ENCODE results near the gene TTC21B. TPM values are rescaled to one million over a fixed set of nuclear protein-coding genes. Genes with fewer than 3 reads are reported as not detected.

TTC21B gene
- total RNA-seq, 3 donors from 2014 or later, result 28.6 to 54.3 (median 49.8) TPM

DNA sequence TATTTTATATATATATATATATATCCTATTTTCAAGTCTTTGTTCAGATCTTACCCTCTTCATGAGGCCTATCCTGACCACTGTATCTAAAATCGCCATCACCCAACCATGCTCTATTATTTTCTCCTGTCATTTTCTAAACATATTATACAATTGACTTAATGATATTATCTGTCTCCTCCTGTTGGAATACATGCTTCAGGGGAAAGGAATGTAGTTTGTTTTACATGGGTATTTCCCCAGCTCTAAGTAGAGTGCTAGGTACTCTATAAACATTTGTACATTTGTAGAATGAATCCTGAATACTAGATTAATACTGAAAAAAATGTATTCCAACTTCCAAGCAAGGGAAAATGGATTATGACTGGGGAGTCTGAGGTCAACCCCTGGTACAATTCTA lies 26.2 kb downstream of the TTC21B start:
- Histone ChIP-seq H3K4me1 (no peaks in the 10 kb centered on the region), H3K9me3 (no peaks in the 10 kb centered on the region), H3K27me3 (no peaks in the 10 kb centered on the region), H3K4me3 (no peak overlapping the region), H3K36me3 (no peaks in the 10 kb centered on the region), H3K27ac (no peak overlapping the region)
- no peak for DNase-seq (ENCODE audit: low spot score in 2 of 2)
- intact Hi-C loops (cut with DNase I; ENCODE audit: low total_unique reads), result no loop called here
- TF ChIP-seq, protein P1, sequence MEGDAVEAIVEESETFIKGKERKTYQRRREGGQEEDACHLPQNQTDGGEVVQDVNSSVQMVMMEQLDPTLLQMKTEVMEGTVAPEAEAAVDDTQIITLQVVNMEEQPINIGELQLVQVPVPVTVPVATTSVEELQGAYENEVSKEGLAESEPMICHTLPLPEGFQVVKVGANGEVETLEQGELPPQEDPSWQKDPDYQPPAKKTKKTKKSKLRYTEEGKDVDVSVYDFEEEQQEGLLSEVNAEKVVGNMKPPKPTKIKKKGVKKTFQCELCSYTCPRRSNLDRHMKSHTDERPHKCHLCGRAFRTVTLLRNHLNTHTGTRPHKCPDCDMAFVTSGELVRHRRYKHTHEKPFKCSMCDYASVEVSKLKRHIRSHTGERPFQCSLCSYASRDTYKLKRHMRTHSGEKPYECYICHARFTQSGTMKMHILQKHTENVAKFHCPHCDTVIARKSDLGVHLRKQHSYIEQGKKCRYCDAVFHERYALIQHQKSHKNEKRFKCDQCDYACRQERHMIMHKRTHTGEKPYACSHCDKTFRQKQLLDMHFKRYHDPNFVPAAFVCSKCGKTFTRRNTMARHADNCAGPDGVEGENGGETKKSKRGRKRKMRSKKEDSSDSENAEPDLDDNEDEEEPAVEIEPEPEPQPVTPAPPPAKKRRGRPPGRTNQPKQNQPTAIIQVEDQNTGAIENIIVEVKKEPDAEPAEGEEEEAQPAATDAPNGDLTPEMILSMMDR (IDR thresholded peaks at IDR 0.05), result no peak
- TF ChIP-seq POLR2AphosphoS5 (IDR thresholded peaks at IDR 0.05) (no peak), POLR2A (IDR thresholded peaks at IDR 0.05) (no peak)

DNA sequence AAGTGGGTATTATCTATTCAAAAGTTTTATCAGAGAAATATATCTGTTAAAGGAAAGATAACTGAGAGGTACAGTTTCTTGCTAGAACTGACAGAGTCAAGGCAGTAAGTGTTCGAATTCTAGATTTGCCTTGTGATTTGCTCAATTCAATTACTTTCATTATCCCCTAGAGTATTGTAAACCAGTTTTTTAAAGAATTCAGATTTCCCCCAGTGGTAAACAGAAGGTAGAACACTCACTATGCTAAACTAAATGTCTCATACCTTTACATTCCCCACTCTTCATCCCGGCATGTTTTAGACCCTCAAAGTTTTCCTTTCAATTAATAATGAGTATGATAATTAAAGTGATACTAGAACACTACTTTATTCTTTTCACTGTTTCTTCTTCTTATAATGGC lies 28.6 kb downstream of the TTC21B start:
- H3K4me1 ChIP-seq, result no peaks in the 10 kb centered on the region
- DNase-seq (ENCODE audit: low spot score in 2 of 2), result no peak
- H3K36me3 ChIP-seq, result no peaks in the 10 kb centered on the region
- no peaks in the 10 kb centered on the region for H3K27me3 ChIP-seq
- H3K27ac ChIP-seq, result no peak overlapping the region
- intact Hi-C loops (cut with DNase I; ENCODE audit: low total_unique reads), result loop anchor here (2.0 kb wide), 1 partner anchor 28 kb away; the partner anchor contains the start of gene TTC21B
- no peak overlapping the region for H3K4me3 ChIP-seq
- TF ChIP-seq, protein P1 (IDR thresholded peaks at IDR 0.05), result no peak
- TF ChIP-seq POLR2A (IDR thresholded peaks at IDR 0.05) (no peak), POLR2AphosphoS5 (IDR thresholded peaks at IDR 0.05) (no peak)
- H3K9me3 ChIP-seq, result no peaks in the 10 kb centered on the region

DNA sequence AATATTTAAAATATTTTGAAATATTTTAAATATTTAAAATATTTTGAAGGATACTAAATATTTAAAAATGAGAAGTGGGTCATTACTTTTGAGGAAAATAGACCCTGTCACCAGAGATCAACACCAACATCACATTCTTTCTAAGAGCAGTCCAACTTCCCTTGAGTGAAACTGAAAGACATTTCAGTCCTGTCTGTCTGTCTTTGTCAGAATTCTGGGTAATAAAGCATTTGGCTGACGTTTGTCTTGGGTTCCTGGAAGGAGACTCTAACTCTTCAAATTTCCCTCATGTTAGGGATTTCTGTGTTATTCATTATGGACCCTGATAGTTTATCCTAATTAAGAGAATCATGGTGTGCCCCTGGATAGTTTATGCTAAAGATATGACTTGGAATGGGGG lies 32.8 kb downstream of the TTC21B start:
- Histone ChIP-seq H3K4me1 (no peaks in the 10 kb centered on the region), H3K36me3 (peaks cover 6% of the 10 kb centered on the region), H3K27ac (no peak overlapping the region), H3K27me3 (no peaks in the 10 kb centered on the region), H3K4me3 (no peak overlapping the region), H3K9me3 (no peaks in the 10 kb centered on the region)
- DNase-seq (ENCODE audit: low spot score in 2 of 2), result no peak
- no peak for TF ChIP-seq POLR2A (IDR thresholded peaks at IDR 0.05)
- TF ChIP-seq, protein P1 (IDR thresholded peaks at IDR 0.05), result no peak
- TF ChIP-seq POLR2AphosphoS5 (IDR thresholded peaks at IDR 0.05), result no peak
- intact Hi-C loops (cut with DNase I; ENCODE audit: low total_unique reads), result no loop called here

DNA sequence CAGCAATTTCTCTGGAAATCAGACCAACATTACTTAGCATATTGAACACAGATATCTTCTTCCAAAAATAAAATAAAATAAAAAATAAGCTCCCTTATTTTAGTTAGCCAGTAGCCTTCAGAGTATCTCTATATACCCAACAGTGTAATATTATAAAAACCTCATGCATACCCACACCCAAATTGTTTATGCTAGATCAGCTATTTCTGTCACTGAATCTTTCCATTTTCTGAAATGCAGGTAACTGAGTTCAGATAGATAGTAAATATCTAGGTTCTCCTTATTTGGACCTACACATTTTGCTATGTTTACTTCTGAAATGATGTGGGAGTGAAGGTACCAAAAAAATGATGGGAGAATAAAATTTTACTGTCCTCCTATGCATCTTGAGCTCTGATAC lies 39.9 kb downstream of the TTC21B start:
- Histone ChIP-seq H3K36me3 (peaks cover 11% of the 10 kb centered on the region), H3K27ac (no peak overlapping the region), H3K4me1 (no peaks in the 10 kb centered on the region), H3K9me3 (no peaks in the 10 kb centered on the region), H3K4me3 (no peak overlapping the region), H3K27me3 (no peaks in the 10 kb centered on the region)
- TF ChIP-seq, protein P1 (IDR thresholded peaks at IDR 0.05), result no peak
- intact Hi-C loops (cut with DNase I; ENCODE audit: low total_unique reads), result no loop called here
- DNase-seq (ENCODE audit: low spot score in 2 of 2), result no peak

DNA sequence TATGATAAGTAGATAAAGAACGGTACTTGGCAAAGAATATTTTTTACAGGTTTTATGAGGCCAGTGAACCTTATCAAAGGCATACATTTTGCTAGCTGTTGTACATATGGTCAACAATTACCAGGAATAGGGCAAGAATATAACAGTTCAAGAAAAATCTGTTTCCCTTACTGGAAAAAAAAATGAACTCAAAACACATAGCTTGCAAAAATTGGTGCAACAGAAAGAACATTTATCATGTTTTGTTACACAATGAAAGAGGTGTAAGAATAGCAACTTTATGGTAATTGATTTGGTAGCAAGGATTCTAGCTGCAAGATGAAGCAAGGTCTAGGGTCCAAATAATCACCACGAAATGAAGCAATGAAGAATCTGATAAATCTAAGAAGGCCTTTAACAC lies 41.6 kb downstream of the TTC21B start:
- Histone ChIP-seq H3K9me3 (no peaks in the 10 kb centered on the region), H3K27ac (no peak overlapping the region), H3K36me3 (peaks cover 10% of the 10 kb centered on the region), H3K4me1 (no peaks in the 10 kb centered on the region), H3K27me3 (no peaks in the 10 kb centered on the region), H3K4me3 (no peak overlapping the region)
- intact Hi-C loops (cut with DNase I; ENCODE audit: low total_unique reads), result no loop called here
- no peak for TF ChIP-seq POLR2AphosphoS5 (IDR thresholded peaks at IDR 0.05)
- TF ChIP-seq, protein P1 (IDR thresholded peaks at IDR 0.05), result no peak
- no peak for DNase-seq (ENCODE audit: low spot score in 2 of 2)
